H9 (cell line): ENCODE measurements around the gene LRP2BP. TPM values are rescaled to one million over a fixed set of nuclear protein-coding genes. Genes with fewer than 3 reads are reported as not detected.

Source experiments
- DNase-seq: peaks from one replicate; pipeline ENCODE4 v3.0.0-alpha.2; 2017
- H2AFZ ChIP-seq: one replicate; pipeline ENCODE4 v1.6.1; 2013; ENCODE audit warnings: mild to moderate bottlenecking, low read length, control low read depth, moderate library complexity
- H2AK5ac ChIP-seq: 2 replicates; pipeline ENCODE4 v1.6.1; 2013; ENCODE audit warnings: low read length, control low read depth, mixed read lengths; ENCODE audit not compliant: insufficient read length
- H2BK120ac ChIP-seq: one replicate; pipeline ENCODE4 v1.6.1; 2013; ENCODE audit warnings: low read depth, mild to moderate bottlenecking, low read length, control low read depth, inconsistent platforms; ENCODE audit not compliant: poor library complexity, severe bottlenecking
- H2BK12ac ChIP-seq: 2 replicates; pipeline ENCODE4 v1.6.1; 2013; ENCODE audit warnings: low read length, control low read depth, mixed read lengths, low read depth; ENCODE audit not compliant: insufficient read length
- H2BK15ac ChIP-seq: 2 replicates; pipeline ENCODE4 v1.6.1; 2013; ENCODE audit warnings: low read depth, low read length, control low read depth
- H2BK20ac ChIP-seq: one replicate; pipeline ENCODE4 v1.6.1; 2013; ENCODE audit warnings: low read depth, mild to moderate bottlenecking, low read length, control low read depth, inconsistent platforms; ENCODE audit not compliant: poor library complexity, severe bottlenecking
- H2BK5ac ChIP-seq: 2 replicates; pipeline ENCODE4 v1.6.1; 2013; ENCODE audit warnings: low read length, control low read depth, mixed read lengths; ENCODE audit not compliant: insufficient read length
- H3K14ac ChIP-seq: 2 replicates; pipeline ENCODE4 v1.6.1; 2013; ENCODE audit warnings: low read length, control low read depth; ENCODE audit not compliant: insufficient read depth
- H3K18ac ChIP-seq: 2 replicates; pipeline ENCODE4 v1.6.1; 2013; ENCODE audit warnings: low read depth, mild to moderate bottlenecking, mixed read lengths, low read length, control low read depth; ENCODE audit not compliant: insufficient read length
- H3K23ac ChIP-seq: 2 replicates; pipeline ENCODE4 v1.6.1; 2013; ENCODE audit warnings: low read length, control low read depth, mixed read lengths, low read depth; ENCODE audit not compliant: insufficient read length
- H3K23me2 ChIP-seq: 2 replicates; pipeline ENCODE4 v1.6.1; 2013; ENCODE audit warnings: low read depth, mild to moderate bottlenecking, mixed read lengths, low read length, control low read depth; ENCODE audit not compliant: insufficient read length, poor library complexity, severe bottlenecking
- H3K27ac ChIP-seq: 2 replicates; pipeline ENCODE4 v1.5.1; 2013; ENCODE audit warnings: low read length, control low read depth, mixed read lengths, low read depth; ENCODE audit not compliant: insufficient read length
- H3K27me3 ChIP-seq: 2 replicates; pipeline ENCODE4 v1.6.1; 2013; ENCODE audit warnings: low read length, control low read depth, inconsistent platforms; ENCODE audit not compliant: insufficient read depth
- H3K4ac ChIP-seq: 2 replicates; pipeline ENCODE4 v1.6.1; 2013; ENCODE audit warnings: low read depth, mild to moderate bottlenecking, control low read depth, inconsistent platforms, low read length, moderate library complexity
- H3K4me1 ChIP-seq: 2 replicates; pipeline ENCODE4 v1.6.1; 2013; ENCODE audit warnings: low read length, control low read depth, inconsistent platforms; ENCODE audit not compliant: insufficient read depth
- H3K4me2 ChIP-seq: 2 replicates; pipeline ENCODE4 v1.6.1; 2013; ENCODE audit warnings: low read length, control low read depth, mixed read lengths; ENCODE audit not compliant: insufficient read length, insufficient read depth
- H3K56ac ChIP-seq: 2 replicates; pipeline ENCODE4 v1.6.1; 2013; ENCODE audit warnings: low read depth, mild to moderate bottlenecking, mixed read lengths, low read length, control low read depth; ENCODE audit not compliant: insufficient read length
- H3K79me1 ChIP-seq: 2 replicates; pipeline ENCODE4 v1.6.1; 2013; ENCODE audit warnings: low read depth, mild to moderate bottlenecking, moderate library complexity, low read length, control low read depth, inconsistent platforms; ENCODE audit not compliant: insufficient read depth, poor library complexity, severe bottlenecking
- H3K79me2 ChIP-seq: 2 replicates; pipeline ENCODE4 v1.6.1; 2013; ENCODE audit warnings: low read length, control low read depth, inconsistent platforms; ENCODE audit not compliant: insufficient read depth
- H3K9ac ChIP-seq: 2 replicates; pipeline ENCODE4 v1.6.1; 2013; ENCODE audit warnings: low read length, control low read depth, mixed read lengths; ENCODE audit not compliant: insufficient read length; ENCODE audit errors: extremely low read depth
- H3K9me3 ChIP-seq: one replicate; pipeline ENCODE4 v1.6.1; 2013; ENCODE audit warnings: low read depth, low read length, inconsistent platforms; ENCODE audit not compliant: control insufficient read depth
- H3T11ph ChIP-seq: one replicate; pipeline ENCODE4 v1.6.1; 2013; ENCODE audit warnings: mild to moderate bottlenecking, low read length, control low read depth, inconsistent platforms
- H4K20me1 ChIP-seq: one replicate; pipeline ENCODE4 v1.6.1; 2013; ENCODE audit not compliant: control insufficient read depth, insufficient read length, insufficient read depth
- H4K5ac ChIP-seq: 2 replicates; pipeline ENCODE4 v1.6.1; 2013; ENCODE audit warnings: low read depth, mild to moderate bottlenecking, mixed read lengths, low read length, control low read depth; ENCODE audit not compliant: insufficient read length
- H4K8ac ChIP-seq: replicated peaks from 2 replicates; pipeline ENCODE4 v1.6.1; 2013; ENCODE audit warnings: low read length, control low read depth, mixed read lengths, low read depth; ENCODE audit not compliant: insufficient read length
- H4K91ac ChIP-seq: 2 replicates; pipeline ENCODE4 v1.6.1; 2013; ENCODE audit warnings: low read depth, mild to moderate bottlenecking, moderate library complexity, mixed read lengths, low read length, control low read depth; ENCODE audit not compliant: insufficient read length
- H3K27ac Mint-ChIP-seq, 3 experiments: 2 replicates in 2 of 3; 3 replicates in 1 of 3; pipeline ENCODE4 v1.8.0; 2020 to 2021; ENCODE audit warnings: mixed read lengths in 3 of 3, mild to moderate bottlenecking in 1 of 3, moderate library complexity in 1 of 3
- H3K27me3 Mint-ChIP-seq: 2 replicates; pipeline ENCODE4 v1.8.0; 2021; ENCODE audit warnings: low read depth, mild to moderate bottlenecking, moderate library complexity, mixed read lengths
- H3K36me3 Mint-ChIP-seq, 3 experiments: 2 replicates in 2 of 3; 3 replicates in 1 of 3; pipeline ENCODE4 v1.8.0; 2020 to 2021; ENCODE audit warnings: low read depth in 3 of 3, mixed read lengths in 3 of 3; ENCODE audit not compliant: insufficient read depth in 1 of 3
- H3K4me1 Mint-ChIP-seq, 2 experiments: 2 replicates each; pipeline ENCODE4 v1.8.0; 2020; ENCODE audit warnings: mixed read lengths in 2 of 2
- H3K4me3 Mint-ChIP-seq, 2 experiments: 2 replicates in 1 of 2; 3 replicates in 1 of 2; pipeline ENCODE4 v1.8.0; 2020 to 2021; ENCODE audit warnings: mild to moderate bottlenecking in 2 of 2, mixed read lengths in 2 of 2, moderate library complexity in 1 of 2
- H3K9me3 Mint-ChIP-seq, 2 experiments: 2 replicates in 1 of 2; 3 replicates in 1 of 2; pipeline ENCODE4 v1.8.0; 2020; ENCODE audit warnings: mild to moderate bottlenecking in 2 of 2, mixed read lengths in 2 of 2, moderate library complexity in 1 of 2
- WGBS: extraction: QIAGEN DNeasy Blood & Tissue Kit; methylation state at CpG from one replicate; pipeline ENCODE4 v1.1.7; 2013; ENCODE audit warnings: missing lambda C conversion rate, low lambda C conversion rate, mixed read lengths; ENCODE audit not compliant: insufficient read length; ENCODE audit errors: extremely low coverage; 5-methylcytosine and 5-hydroxymethylcytosine counted together
- total RNA-seq: library from RNA; stranded (reverse); gene quantifications from 2 replicates; pipeline ENCODE4 v1.2.1, GENCODE V29; 2021
- TF ChIP-seq, protein P1 (sequence below): fragments of 200-600 bp; sonication (generic); conservative IDR thresholded peaks from 3 replicates; pipeline ENCODE4 v1.8.0; 2021; ENCODE audit warnings: antibody characterized with exemption, mild to moderate bottlenecking

The LRP2BP gene
- total RNA-seq, 1 experiment from 2014 or later = 0.46 TPM

GRCh38 chr4:185392156-185392555 is 3.6 kb downstream of the LRP2BP start:
- H3K4ac ChIP-seq = no peak overlapping the region
- no peaks in the 10 kb centered on the region for H3K9me3 ChIP-seq
- H3K27ac Mint-ChIP-seq = no peak overlapping the region
- H4K5ac ChIP-seq = no peak overlapping the region
- no peak overlapping the region for H2BK5ac ChIP-seq
- peaks cover 2 to 3% of the 10 kb centered on the region in 2 experiments; a peak in 4 of 5 replicates for H3K9me3 Mint-ChIP-seq
- TF ChIP-seq, protein P1, sequence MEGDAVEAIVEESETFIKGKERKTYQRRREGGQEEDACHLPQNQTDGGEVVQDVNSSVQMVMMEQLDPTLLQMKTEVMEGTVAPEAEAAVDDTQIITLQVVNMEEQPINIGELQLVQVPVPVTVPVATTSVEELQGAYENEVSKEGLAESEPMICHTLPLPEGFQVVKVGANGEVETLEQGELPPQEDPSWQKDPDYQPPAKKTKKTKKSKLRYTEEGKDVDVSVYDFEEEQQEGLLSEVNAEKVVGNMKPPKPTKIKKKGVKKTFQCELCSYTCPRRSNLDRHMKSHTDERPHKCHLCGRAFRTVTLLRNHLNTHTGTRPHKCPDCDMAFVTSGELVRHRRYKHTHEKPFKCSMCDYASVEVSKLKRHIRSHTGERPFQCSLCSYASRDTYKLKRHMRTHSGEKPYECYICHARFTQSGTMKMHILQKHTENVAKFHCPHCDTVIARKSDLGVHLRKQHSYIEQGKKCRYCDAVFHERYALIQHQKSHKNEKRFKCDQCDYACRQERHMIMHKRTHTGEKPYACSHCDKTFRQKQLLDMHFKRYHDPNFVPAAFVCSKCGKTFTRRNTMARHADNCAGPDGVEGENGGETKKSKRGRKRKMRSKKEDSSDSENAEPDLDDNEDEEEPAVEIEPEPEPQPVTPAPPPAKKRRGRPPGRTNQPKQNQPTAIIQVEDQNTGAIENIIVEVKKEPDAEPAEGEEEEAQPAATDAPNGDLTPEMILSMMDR = no peak
- no peak overlapping the region for H4K91ac ChIP-seq
- H2BK15ac ChIP-seq = no peak overlapping the region
- no peak for DNase-seq
- H3K23me2 ChIP-seq = peaks cover 8% of the 10 kb centered on the region
- H3K27me3 ChIP-seq = no peaks in the 10 kb centered on the region
- no peak overlapping the region for H3T11ph ChIP-seq
- H3K4me1 ChIP-seq = no peaks in the 10 kb centered on the region
- H2AK5ac ChIP-seq = no peak overlapping the region
- H3K4me2 ChIP-seq = no peak overlapping the region
- no peak overlapping the region for H2BK20ac ChIP-seq
- no peak overlapping the region for H3K56ac ChIP-seq
- H4K20me1 ChIP-seq = no peaks in the 10 kb centered on the region
- WGBS = no CpG with 5 or more reads among the region's 1 CpG
- H3K79me1 ChIP-seq = no peaks in the 10 kb centered on the region
- no peak overlapping the region for H2AFZ ChIP-seq
- H3K36me3 Mint-ChIP-seq = peaks cover 0 to 7% (median 0%) of the 10 kb centered on the region in 3 experiments; a peak in 2 of 7 replicates
- H3K27me3 Mint-ChIP-seq = peaks cover 2% of the 10 kb centered on the region; the same call in 1 of the 2 replicates
- no peak overlapping the region for H3K14ac ChIP-seq
- no peak overlapping the region for H2BK12ac ChIP-seq
- H3K18ac ChIP-seq = no peak overlapping the region
- H3K27ac ChIP-seq = no peak overlapping the region
- H3K23ac ChIP-seq = no peak overlapping the region
- no peak overlapping the region for H3K9ac ChIP-seq
- no peak overlapping the region for H4K8ac ChIP-seq
- H3K4me1 Mint-ChIP-seq = peaks cover 11 to 16% of the 10 kb centered on the region in 2 experiments
- H3K4me3 Mint-ChIP-seq = no peak overlapping the region
- H3K79me2 ChIP-seq = no peaks in the 10 kb centered on the region
- no peak overlapping the region for H2BK120ac ChIP-seq
